Measurements from ENCODE around the gene ELK3.

The ELK3 gene

DNA sequence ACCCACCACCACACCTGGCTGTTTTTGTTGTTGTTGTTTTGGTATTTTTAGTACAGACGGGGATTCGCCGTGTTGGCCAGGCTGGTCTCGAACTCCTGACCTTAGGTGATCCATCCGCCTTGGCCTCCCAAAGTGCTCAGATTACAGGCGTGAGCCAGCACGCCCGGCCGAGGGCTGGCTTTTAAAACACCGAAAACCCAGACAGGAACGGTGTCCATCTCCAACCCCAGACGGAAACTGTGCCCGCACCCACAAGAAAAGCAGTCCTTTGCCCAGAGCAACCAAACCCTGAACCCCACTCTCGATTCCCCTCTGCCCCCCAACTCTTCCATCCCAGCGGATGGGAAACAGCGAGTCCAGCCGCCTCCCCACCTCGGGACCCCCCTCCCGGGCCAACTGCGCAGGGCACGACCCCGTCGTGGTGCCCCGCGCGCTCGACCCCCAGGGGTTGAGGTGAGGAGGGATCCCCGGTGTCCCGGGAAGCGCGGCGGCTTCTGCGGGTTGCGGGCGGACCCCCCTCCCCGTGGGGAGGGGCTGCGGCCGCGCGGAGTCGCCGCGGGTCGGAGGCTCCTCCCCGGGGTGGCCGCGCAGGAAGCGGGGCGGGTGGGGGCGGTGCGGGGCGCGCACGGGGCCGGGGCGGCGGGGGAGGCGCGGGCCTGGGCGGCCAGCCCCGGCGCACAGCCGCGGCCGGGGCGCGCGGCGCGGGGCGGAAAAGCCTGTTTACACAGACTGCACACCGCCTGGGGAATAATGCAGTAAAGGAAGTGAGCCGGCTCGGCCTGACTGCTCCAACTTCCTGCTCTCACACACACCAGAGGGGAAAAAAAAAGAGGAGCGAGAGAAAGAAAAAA is at the start of gene ELK3:
Gene ELK3, plus strand, starts transcription at position 651 of the 851 bp plus-strand sequence.
- in situ Hi-C loops (cut with MboI; ENCODE audit: low sequenced_read_pairs), result no loop called here

DNA sequence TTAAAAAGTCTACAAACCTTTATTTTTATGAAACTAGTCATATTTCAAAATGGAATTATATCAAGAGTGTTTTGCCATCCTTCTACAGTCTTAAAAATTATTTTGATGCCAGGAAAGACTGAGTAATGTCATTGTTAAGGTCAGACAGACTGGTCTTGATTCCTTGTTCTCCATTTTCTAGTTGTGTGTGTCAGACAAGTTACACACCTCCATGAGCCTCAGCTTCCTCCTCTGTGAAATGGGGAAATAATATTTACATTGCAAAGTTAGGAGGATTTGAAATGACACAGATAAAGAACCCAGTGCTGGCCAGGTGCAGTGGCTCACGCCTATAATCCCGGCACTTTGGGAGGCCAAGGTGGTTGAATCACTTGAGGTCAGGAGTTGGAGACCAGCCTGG is 47.4 kb upstream of the ELK3 start:
- in situ Hi-C loops (cut with MboI; ENCODE audit: low sequenced_read_pairs), result no loop called here

DNA sequence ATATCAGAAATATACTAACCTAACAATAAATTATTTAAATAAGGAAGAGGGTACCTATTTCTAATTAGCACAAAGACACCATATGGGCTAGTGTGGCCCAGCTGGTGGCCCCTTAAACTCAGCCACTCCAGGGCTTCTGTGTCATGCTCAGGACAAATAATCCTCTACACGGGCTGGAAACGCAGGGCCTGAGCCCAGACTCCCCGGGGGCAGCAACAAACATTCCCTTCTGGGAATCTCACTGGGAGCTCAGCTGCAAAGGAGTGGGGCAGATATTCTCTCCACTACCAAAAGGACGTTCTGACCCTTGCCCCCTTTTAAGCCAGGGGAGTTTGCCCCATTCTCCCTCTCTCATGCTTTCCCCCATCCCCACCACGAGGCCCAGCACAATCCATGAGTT is 43.7 kb upstream of the ELK3 start:
- in situ Hi-C loops (cut with MboI; ENCODE audit: low sequenced_read_pairs), result no loop called here

DNA sequence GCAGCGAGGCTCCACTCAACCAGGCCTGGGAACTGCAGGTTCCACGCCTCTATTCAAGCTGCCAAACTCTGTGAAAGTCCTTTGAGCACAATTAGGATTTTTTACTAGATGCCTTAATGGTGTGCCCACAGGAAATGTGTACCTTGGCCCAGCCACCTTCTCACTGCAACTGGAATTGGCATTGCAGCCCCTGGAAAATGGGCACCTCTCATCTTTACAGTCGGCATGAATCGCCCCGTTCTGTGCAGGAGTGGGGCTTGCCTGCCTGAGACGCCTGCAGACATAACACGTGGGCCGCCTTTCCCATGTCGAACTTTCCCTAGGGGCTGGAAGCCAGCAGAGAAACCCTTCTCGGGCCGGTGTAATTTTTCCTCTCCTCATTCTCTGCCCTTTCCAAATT is 42.0 kb upstream of the ELK3 start:
- in situ Hi-C loops (cut with MboI; ENCODE audit: low sequenced_read_pairs), result no loop called here

DNA sequence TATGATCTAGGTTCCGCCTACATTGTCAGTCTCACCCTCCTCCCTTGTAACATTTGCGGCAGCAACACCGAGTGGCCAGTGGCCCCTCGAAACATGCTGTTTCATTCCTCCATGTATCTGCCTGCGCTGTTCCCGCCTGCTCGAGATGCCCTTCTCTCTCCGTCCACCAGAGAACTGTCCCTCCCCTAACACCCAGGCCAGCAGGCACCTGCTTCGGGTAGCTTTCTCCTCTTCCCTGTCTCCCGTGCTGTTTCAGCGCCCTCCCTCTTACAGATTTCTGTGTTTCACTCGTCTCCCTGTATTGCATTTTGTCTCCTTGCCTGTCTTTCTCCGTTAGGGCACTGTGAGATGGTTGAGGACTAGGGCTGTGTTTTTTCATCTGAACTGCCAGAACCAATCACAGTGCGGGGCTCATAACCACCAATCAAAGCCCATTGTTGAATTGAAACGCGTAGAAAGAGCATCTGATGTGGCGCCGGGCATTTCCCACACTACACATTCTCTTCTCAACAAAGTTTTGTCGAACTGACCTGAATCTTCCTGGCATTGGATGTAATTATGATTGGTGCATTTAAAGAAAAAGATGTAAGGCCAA is 40.9 kb upstream of the ELK3 start:
- in situ Hi-C loops (cut with MboI; ENCODE audit: low sequenced_read_pairs), result no loop called here

DNA sequence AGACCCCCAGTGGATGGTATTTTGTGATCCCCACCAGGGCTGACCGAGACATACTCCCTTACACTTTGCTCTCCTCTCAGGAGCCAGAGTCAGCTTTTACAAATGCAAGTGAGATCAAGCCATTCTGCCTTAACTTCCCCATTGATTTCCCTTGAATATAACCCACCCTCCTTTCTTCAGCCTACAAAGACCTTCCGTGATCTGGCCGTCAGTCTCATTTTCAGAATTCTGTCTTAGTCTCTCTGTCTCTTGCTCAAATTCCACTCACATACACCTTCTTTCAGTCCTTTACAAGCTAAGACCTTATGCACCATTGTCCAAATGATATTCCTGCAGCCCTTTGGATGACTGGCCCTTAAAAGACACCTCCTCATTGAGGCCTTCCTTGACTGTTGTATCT is 39.0 kb upstream of the ELK3 start:
- in situ Hi-C loops (cut with MboI; ENCODE audit: low sequenced_read_pairs), result no loop called here

DNA sequence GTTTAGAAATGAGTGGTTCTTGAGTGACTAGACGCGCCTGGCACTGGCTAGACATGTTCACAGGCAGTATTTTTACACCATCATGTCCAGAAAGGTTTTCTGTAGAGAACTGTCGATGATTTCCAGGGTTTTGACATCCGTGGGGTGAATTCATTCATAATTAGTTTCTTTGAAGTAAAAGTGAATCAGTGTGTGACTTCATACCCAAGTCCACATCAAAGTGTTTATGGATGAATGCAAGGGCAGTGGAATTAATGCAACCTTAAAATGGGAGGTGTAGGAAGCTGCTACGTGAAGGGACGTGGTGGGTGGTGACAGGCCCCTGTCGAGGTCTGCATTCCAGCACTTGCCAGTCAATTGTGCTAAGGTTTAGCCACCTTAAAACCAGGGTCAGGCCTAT is 38.4 kb upstream of the ELK3 start:
- in situ Hi-C loops (cut with MboI; ENCODE audit: low sequenced_read_pairs), result no loop called here

DNA sequence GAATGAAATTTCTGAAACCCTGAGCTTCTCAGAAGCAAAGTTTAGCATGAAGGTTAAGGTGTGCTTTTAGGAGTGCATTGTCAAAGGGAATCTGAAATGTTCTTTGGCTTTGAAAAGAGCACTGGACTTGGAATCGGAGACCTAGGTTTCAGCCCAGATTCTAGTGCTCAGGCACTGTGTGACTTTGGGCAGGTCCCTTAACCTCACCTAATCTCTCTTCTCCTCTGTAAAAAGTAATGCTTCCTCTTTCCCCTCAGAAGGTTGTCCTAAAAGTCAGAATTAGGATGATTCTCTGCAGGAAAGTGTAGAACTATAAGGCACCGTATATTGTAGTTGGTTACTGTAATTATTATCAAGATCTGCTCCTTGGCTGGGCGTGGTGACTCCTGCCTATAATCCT is 38.0 kb upstream of the ELK3 start:
- in situ Hi-C loops (cut with MboI; ENCODE audit: low sequenced_read_pairs), result no loop called here

DNA sequence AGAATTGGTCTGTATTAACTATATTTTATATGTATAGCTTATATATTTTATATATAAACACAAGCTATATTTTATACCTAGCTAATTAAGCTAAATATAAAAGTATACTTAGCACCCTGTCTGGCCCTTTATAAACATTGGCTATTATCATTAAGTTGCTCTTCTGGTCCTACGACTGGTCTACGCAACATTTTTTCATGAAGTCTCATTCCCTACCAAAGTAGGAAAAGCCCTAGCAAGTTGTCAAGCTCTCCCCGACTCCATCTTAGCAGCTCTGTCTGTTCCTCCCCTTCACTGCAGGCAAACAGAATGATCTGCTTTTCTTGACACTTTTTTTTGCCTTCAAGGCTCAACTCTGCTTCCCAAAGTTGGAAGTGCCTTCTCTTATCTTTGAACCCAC is 36.7 kb upstream of the ELK3 start:
- in situ Hi-C loops (cut with MboI; ENCODE audit: low sequenced_read_pairs), result no loop called here

DNA sequence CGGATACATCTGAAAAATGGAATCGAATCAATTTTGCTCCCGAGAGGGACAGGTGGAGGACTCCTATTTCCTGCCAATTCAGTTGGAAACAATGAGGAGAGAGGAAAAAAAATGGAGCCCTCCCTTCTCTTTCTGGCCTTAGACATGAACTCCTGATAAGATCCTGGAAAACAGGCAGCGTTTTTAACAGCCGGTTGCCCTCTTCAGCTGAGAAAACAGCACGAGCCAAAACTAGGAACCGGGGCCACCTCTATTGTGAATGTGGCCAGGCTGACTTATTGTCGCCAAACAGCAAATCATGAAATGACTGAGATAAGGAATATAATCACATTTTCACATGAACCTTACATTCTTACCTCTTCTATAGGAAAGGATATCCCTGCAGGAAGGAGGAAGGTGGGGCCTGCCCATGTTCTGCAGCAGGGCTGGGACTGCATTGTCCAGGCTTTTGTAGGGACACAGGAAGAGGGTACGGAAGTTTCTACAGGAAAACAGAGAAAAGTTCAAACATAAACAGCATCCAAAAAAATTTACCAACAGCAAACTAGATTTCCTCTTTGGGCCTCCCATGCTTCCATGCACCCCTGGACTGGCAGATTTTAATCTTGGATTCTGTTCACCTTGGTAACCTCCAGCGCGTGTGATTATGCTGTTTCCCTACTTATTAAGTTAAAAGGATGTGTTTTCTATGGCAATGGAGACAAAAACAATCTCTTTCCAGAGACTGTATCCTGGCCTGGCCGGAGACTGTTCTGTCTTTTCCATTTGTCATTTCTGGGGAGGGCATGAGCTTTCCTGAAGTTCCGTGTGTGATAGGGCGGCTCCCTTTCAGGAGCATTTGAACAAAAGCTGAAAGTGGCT is 29.0 kb upstream of the ELK3 start:
- in situ Hi-C loops (cut with MboI; ENCODE audit: low sequenced_read_pairs), result no loop called here

DNA sequence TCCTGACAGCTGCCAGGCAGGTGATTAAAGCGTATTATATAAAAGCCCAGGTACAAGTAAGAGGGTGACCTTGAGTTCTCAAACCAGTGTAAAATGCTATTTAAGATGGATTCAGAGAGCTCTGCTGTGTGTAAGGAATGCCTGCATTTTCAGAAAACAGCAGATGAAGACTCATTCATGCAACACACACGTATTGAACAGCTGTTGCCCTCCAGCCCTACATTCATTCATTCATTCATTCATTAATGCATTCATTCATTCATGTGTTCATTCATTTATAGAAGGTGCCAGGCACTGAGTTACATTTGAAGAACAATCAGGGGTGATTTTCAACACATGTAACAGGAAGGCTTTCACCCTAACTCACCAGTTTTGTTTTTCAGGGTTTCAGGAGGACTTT is 27.4 kb upstream of the ELK3 start:
- in situ Hi-C loops (cut with MboI; ENCODE audit: low sequenced_read_pairs), result no loop called here

DNA sequence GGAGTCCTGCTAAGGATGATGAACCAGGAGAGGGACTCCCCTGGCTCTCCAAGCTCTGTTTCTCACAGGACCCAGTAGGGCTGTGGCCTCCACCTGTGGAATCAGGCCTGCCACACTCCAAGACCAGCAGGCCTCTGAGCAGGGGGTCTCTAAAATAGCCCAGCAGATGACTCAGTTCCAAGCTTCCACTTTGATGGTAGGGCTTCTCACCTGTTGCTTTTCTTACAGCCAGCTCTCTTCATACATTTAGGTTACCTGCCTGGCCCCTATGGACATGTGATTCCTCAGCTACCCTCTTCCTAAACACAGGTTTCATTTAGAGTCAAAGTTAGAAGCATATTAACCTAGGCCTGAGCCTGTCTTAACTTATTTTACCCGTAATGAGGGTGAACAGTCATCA is 26.7 kb upstream of the ELK3 start:
- in situ Hi-C loops (cut with MboI; ENCODE audit: low sequenced_read_pairs), result no loop called here

DNA sequence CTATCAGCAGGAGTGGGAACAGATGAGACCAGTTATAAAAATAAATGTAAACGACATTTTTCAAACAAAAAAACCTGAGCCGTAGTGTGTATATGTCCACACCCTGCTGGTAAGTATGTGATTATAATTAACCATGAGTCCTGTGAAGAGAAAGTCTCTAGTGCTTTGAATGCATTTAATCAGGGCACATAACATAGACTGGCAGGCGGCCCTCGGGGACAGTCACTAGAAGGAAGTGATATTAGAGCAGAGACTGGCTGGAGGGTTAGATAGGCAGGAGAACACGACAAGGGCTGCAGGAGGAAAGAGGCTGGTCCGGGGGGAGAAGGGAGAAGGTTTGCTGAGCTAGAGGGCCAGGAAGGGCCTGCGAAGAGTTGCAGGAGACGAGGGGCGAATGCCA is 23.8 kb upstream of the ELK3 start:
- in situ Hi-C loops (cut with MboI; ENCODE audit: low sequenced_read_pairs), result no loop called here

DNA sequence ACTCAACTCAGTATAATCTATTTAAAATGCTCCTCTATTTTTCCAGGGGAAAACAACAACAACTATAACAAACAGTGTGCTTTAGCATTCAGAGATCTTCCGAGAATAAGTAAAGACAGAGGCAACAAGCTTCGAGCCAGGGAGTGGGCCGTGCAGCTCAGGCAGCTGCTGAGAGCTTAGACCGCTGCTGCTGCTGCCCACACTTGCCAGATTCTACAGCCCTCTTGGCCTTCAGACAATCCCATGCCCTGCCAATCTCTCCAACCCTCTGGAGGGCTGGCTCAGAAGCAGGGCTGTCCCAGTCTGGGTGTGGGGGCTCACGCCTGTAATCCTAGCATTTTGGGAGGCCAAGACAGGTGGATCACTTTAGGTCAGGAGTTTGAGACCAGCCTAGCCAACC is 23.4 kb upstream of the ELK3 start:
- in situ Hi-C loops (cut with MboI; ENCODE audit: low sequenced_read_pairs), result no loop called here

DNA sequence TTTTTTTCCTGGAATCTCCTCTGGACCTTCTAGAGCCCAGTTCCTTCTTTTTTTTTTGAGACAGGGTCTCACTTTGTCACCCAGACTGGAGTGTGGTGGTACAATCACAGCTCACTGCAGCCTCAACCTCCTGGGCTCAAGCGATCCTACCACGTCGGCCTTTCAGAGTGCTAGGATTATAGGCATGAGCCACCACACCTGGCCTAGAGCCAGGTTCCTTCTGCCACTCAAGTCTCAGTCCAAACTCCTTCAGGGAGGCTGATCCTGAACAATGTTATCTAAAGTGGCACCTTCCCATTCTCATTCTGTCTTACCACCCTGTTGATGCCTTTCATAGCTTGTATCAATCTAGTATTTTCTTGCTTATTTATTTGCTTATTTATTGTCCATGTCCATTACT is 22.3 kb upstream of the ELK3 start:
- in situ Hi-C loops (cut with MboI; ENCODE audit: low sequenced_read_pairs), result no loop called here

DNA sequence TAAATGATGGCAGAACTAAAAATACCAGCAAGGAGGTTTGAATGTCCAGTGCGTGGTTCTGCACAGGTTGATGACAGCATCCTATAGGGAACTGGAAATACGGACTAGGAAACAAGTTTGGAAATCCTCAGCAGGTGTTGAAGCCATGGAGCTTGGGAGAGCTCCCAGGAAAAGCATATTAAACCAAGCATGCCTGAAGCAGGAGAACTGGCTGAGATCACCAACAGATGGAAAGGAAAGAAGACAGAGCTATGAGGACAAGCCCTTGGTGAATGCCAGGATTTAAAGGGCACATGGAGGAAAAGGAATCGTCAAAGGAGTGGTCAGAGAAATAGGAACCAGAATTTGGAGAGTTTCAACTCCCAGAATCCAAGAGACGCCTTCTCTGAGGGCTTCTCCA is 21.2 kb upstream of the ELK3 start:
- in situ Hi-C loops (cut with MboI; ENCODE audit: low sequenced_read_pairs), result no loop called here

DNA sequence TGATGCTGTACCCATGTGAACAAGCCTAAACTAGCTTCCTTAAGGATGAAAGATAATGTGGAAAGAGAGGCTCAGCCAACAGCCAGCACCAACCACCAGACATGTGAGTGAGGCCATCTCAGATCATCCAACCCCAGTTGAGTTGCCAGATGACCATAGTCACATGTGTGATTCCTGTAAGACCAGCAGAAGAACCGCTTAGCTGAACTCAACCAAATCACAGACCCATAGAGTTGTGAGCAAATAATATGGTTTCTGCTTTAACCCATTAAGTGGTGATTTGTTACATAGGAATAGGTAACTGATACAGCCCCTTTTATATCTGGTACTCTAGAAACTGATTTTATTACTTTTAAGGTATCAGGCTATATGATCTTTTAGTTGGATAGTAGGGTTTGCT is 17.6 kb upstream of the ELK3 start:
- in situ Hi-C loops (cut with MboI; ENCODE audit: low sequenced_read_pairs), result no loop called here

DNA sequence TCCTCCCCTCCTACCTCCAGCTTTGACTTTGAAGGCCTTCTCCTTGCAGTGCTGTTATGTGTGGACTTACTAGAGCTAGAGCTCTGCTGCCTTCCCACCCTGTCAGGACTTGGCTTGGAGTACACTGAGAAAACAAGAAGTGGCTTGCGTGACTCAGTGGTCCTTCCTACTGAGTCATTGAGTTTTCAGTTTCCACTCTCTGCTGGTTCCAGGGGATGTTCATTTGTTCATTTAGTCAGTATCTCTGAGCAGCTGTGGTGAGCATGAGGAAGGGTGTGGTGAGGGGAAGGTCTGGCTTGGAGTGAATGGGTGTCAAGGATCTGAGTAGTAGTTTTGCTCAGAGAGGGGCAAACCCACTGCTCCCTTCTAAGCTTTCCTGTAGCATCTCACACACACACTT is 17.2 kb upstream of the ELK3 start:
- in situ Hi-C loops (cut with MboI; ENCODE audit: low sequenced_read_pairs), result no loop called here

DNA sequence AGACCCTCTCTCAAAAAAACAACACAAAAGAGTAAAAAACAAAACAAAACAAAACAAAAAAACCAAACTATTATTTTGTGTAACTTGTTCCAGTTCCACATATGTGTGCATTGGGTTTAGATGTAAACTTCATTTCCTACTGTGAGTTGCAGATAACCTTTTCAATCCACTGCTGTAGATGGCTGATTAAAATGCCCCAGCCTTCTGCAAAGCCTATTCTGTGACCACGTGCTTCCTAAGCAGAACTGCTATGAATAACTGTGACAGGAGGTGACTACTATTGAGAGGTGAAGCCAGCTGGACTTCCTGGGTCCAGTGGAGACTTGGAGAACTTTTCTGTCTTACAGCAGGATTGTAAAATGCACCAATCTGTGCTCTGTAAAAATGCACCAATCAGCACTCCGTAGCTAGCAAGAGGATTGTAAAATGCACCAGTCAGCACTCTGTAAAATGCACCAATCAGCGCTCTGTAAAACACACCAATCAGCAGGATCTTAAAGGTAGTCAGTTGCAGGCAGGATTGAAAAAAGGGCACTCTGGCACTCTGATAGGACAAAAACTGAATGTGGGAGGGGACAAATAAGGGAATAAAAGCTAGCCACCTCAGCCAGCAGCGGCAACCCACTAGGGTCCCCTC is 10.3 kb upstream of the ELK3 start:
- in situ Hi-C loops (cut with MboI; ENCODE audit: low sequenced_read_pairs), result no loop called here

DNA sequence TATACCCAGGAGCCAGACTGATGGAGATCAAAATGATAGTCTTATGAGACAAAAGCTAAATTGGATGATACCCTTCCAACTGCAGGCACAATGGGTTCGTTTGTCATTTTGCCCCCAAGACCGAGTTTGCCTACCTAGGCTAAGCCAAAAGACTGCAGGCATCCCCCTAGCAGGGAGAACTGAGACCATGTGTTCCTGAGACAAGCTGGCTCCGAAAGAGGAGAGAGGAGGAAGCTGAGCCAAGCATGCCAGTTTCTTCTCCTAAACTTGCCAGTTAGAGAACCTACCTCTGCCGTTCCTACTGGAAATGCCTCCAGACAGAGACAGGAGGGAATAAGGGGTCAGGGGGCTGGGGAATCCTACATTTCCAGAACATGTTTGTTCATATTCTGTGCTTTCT is 8.3 kb upstream of the ELK3 start:
- in situ Hi-C loops (cut with MboI; ENCODE audit: low sequenced_read_pairs), result no loop called here

DNA sequence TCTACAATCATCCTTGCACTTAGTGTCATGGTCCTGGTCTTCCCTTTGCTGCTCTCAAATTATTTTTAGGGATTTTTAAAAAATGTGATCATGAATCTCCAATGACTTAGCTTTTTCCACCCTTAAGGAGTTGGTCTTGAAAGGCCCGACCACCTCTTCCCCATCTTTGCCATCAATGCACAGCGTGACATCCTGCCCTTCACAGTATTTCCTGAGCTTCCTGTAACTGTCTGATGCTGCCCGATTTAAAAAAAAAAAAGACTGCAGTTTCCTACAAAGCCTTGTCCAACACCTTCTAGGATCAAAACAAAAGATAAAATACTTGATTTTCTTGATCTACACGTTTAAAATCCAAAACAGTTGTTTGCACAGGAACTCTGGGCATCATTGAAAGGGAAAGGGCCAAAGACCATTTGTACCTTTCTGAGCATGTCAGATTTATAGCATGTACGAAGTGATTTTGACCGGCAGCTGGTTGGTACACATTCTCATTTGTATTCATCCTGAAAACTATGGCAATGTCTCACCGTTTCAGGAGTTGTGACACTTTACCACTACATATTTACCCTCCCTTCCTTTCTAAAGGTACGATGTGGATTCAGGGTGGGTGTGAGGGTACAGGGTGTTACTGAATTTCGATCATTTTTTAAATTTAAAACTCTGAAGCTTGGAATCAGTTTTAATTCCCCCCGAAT is 7.4 kb upstream of the ELK3 start:
- in situ Hi-C loops (cut with MboI; ENCODE audit: low sequenced_read_pairs), result no loop called here

All from hTERT RPE-1 (cell line).